Measurements from ENCODE around the gene LBX1.

Gene LBX1

GRCh38 chr10:101258179-101258885 lies 29.1 kb upstream of the LBX1 start:
- DNase-seq (ENCODE audit: extremely low spot score): no peak
- CTCF ChIA-PET: interaction anchor here (1.0 kb wide), 1 partner anchor 14 kb away, joined by 3 read pairs; no protein-coding TSS in a partner anchor
- POLR2A ChIA-PET: no interaction called here
- no peak for TF ChIP-seq CTCF (IDR thresholded peaks at IDR 0.05; ENCODE audit: control extremely low read depth, extremely low read depth, low read depth, missing control alignments)

GRCh38 chr10:101257491-101257890 lies 28.2 kb upstream of the LBX1 start:
- ChIA-PET POLR2A (no interaction called here), CTCF (interaction anchor here (1.5 to 2.6 kb wide), 2 partner anchors 9 to 11 kb away, joined by 3 to 8 read pairs; no protein-coding TSS in a partner anchor)
- no peak for DNase-seq (ENCODE audit: extremely low spot score)
- no peak for TF ChIP-seq CTCF (IDR thresholded peaks at IDR 0.05; ENCODE audit: control extremely low read depth, extremely low read depth, low read depth, missing control alignments)

- no peak for TF ChIP-seq CTCF (IDR thresholded peaks at IDR 0.05; ENCODE audit: control extremely low read depth, extremely low read depth, low read depth, missing control alignments)
- POLR2A ChIA-PET: no interaction called here
- DNase-seq (ENCODE audit: extremely low spot score): no peak
- CTCF ChIA-PET: interaction anchor here (0.9 to 2.6 kb wide), 4 partner anchors 9 to 115 kb away, joined by 3 to 8 read pairs (median 4); no protein-coding TSS in a partner anchor
These were observed 27.8 kb upstream of the LBX1 start for GRCh38 chr10:101257084-101257483.

DNA sequence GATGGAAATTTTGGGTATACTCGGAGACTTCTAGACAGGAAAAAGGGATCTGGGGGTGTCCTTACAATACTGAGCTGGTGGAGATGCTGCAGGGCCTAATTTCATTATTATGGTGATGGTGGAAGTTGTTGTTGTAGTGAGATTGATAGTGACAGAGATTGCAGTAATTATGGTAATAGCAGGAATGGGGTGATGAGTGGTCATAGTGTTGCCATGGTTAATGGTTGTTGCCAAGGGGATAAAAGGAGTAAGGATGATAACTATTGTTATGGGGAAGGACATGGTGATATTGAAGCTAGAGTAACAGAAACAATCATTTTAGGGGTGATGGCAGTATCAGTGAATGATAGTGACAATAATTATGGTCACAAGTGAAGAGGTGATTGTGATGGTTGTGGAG lies 27.1 kb upstream of the LBX1 start:
- DNase-seq (ENCODE audit: extremely low spot score): no peak
- ChIA-PET POLR2A (no interaction called here), CTCF (interaction anchor here (0.9 to 2.6 kb wide), 5 partner anchors 10 to 114 kb away, joined by 3 to 8 read pairs (median 4); no protein-coding TSS in a partner anchor)
- TF ChIP-seq CTCF (IDR thresholded peaks at IDR 0.05; ENCODE audit: control extremely low read depth, extremely low read depth, low read depth, missing control alignments): no peak

GRCh38 chr10:101250136-101250535 lies 20.9 kb upstream of the LBX1 start:
- no peak for TF ChIP-seq CTCF (IDR thresholded peaks at IDR 0.05; ENCODE audit: control extremely low read depth, extremely low read depth, low read depth, missing control alignments)
- ChIA-PET CTCF (interaction anchor here (1.1 to 1.5 kb wide), 2 partner anchors 42 to 88 kb away, joined by 3 to 4 read pairs; no protein-coding TSS in a partner anchor), POLR2A (no interaction called here)
- no peak for DNase-seq (ENCODE audit: extremely low spot score)

DNA sequence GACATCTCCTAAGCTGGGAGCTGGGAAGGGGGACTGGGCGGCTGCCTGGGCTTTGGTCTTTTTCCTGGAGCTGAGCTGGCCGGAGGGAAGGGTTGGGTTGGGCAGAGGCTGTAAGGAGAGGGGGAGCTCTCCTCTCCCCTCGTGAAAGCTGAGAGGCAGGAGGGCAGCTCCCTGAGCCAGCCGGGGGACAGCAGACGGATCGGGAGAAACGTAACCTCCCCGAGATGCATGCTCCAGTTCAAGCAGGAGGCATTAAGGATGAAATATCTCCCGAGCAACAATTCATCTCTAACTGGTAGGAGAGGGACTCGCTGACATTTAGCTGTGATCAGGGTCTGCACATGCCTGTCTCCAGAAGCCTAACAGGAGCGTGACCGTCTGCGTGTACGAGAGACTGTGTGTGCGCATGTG lies 19.9 kb upstream of the LBX1 start:
- no peak for TF ChIP-seq CTCF (IDR thresholded peaks at IDR 0.05; ENCODE audit: control extremely low read depth, extremely low read depth, low read depth, missing control alignments)
- ChIA-PET POLR2A (no interaction called here), CTCF (interaction anchor here (1.3 kb wide), 1 partner anchor 33 kb away, joined by 3 read pairs; no protein-coding TSS in a partner anchor)
- no peak for DNase-seq (ENCODE audit: extremely low spot score)

Data from GM10248 (cell line).